ENCODE measurements around the gene DSC1.
"Not testable (repeated sequence)": the region's sequence is repeated elsewhere in the genome, so short reads cannot be mapped to it uniquely, and the experiment has no call there.

DSC1 gene

DNA sequence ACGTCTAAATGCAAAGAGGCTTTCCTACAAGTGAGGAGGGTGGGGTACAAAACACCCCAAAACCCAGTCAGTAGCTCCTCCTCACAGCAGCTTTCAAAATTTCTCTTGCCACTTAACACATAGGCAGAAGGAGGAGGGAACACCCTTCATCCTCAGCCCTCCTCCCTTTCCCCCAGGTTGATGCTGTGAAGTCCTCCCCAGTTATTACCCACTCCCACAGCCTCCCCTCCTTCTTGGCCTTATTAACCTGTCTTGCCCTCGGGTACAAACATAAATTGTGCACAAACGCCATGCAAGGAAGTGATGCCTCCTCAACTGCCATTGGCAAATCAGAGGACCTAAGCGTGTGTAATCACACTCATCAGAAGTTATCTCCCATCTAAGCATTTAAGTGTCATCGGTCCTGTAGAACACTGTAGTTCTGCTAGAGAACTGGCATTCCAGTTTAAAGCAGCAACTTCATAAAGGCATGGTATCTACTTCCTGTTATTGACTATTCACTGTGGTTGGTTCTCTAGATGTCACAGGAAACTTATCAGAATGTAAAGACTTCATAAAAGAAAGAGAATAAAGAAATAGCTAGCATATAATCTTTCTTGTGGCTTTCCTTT is at the start of gene DSC1:
Gene DSC1, minus strand, starts transcription at position 32 of the 611 bp plus-strand sequence. CDS start 262 bp downstream, outside the sequence.
- no peak for DNase-seq (ENCODE audit: low read depth)

GRCh38 chr18:31211047-31211446 is 48.4 kb upstream of the DSC1 start:
- no peak for DNase-seq (ENCODE audit: low read depth)

GRCh38 chr18:31209041-31209440 is 46.4 kb upstream of the DSC1 start:
- no peak for DNase-seq (ENCODE audit: low read depth)

DNA sequence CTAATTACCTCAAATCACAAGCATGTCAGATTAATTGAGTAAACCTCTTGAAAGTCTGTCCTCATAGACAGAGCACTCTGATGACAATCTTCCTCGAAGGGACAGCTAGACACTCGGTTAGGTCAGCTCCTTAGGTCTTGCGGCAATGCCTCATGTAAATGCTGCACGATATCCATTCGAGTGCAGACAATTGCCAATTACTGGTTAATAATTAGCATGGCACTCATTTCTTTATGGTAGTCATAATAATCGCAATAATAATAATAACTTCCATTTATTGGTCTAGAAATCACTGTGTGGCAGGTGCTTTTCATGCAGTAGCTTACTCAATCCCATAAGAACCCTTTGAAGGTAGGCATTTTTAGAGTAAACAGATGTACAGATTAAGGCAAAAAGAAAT is 44.7 kb upstream of the DSC1 start:
- no peak for DNase-seq (ENCODE audit: low read depth)

- DNase-seq (ENCODE audit: low read depth) = no peak
Observed at GRCh38 chr18:31206787-31207381, 44.2 kb upstream of the DSC1 start.

GRCh38 chr18:31206071-31206470 is 43.4 kb upstream of the DSC1 start:
- no peak for DNase-seq (ENCODE audit: low read depth)

DNA sequence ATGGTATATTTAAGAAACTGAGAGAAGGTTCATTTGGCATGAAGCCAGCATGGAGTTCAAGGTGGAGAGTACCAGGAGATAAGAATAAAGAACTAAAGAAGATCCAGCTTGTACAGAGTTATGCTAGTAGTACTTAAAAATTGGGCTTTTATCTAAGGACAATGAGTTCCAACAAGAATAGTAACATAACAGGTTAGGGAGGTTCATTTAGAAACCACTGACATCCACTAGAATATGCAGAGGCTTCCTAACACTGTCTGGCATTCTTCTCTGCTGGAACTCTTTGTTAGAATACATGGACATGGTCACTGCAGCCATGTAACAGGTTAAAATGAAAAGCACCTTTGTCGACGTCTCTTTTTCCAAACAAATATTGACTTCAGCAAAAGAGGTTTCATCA is 42.6 kb upstream of the DSC1 start:
- DNase-seq (ENCODE audit: low read depth) = no peak

DNA sequence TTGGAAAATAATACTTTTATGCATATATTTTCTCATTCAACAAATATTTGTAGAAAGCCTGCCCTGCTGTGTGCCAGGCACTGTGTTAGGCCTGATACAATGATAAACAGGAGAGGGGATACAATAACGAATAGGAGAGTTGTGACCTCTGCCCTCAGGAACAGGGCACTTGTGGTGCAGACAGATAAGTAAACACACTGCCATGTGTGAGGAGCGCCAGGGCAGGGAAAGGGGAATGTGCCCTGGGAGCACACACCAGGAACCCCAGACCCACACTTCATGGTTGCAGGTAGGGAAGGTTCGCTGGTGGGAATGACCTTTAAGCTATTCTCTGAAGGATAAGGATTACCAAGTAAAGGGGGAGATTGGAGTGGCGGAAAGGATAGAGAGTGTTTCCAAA is 42.2 kb upstream of the DSC1 start:
- no peak for DNase-seq (ENCODE audit: low read depth)

GRCh38 chr18:31204166-31204565 is 41.5 kb upstream of the DSC1 start:
- no peak for DNase-seq (ENCODE audit: low read depth)

DNA sequence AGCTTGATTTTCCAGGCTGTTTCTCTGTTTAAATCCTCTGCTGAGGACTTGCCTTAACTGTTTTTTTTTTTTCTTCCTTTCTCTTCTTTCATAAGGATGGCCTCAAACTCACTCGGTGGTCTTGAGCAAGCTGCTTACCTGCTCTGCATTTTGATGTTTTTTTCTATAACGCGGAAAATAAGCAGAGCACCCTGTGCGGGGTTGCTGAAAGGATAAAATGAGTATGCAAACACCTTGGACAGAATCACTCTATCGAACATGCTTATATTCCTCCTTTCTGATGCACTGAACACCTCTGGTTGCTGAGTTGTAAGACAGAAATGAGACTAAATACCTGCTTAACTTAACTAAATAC is 41.1 kb upstream of the DSC1 start:
- DNase-seq (ENCODE audit: low read depth) = no peak

- DNase-seq (ENCODE audit: low read depth) = no peak
Observed at GRCh38 chr18:31203096-31203793, 40.6 kb upstream of the DSC1 start.

DNA sequence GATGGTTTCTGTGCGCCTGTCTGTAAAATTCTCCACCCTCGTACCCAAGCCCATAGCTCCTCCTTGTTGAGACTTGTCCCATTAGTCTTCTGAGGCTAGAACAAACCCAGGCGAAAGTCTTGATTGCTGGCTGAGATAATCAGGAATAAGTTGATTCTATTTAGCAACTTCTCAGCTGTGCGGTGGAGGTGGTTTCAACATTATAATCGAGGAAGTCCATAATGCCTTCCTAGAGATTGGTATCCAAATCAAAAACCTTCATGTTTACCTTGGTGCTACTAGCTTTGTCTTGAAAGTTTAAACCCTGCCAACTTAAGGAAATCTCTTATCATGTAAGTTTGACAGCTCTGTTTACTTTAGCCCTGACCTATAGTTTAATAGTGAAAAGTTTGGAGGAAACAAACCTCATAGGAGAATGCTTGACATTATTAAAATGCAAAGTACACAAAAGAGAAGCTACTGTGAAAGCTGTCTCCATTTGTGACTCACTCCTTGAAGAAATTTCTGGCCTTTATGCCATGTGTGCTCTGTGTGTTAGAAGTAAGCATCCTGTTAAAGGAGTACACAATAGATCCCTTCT is 36.6 kb upstream of the DSC1 start:
- no peak for DNase-seq (ENCODE audit: low read depth)

DNA sequence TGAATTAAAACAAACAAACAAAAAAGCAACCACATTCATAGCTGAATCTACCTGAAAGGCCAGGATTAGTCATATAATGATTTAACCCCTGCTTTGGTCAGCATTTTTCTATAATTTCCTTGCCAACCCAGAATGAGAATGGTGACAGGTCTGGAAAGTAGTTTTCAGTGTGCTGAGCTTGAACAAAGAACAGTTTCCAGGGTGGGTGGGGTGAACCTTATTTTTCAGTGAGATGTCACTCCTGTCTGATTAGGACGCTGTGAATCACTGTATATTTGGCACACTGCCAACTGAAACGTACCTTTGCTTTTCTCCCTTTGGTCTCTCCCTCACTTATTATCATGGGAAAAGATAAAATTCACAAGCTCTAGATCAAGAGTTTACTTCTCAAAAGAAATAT is 35.0 kb upstream of the DSC1 start:
- no peak for DNase-seq (ENCODE audit: low read depth)

DNA sequence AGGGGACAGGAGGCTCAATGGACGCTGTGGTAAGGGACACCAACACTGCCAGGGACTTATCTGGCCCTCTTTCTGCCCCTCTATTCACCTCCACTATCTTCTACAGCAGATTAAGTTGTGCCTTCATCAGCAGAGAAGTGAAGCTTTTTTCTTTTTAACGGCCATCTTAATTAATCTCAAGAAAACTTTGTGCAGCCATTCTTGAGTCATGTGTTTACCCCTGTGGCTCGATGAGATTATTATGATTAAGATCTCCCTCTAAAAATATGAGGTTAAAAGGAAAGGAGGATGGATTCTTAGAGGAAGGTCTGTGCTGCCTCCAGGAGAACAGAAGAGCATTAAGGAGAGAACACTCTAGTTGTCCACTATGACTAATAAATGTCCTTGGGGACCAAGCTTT is 32.4 kb upstream of the DSC1 start:
- DNase-seq (ENCODE audit: low read depth) = no peak

DNA sequence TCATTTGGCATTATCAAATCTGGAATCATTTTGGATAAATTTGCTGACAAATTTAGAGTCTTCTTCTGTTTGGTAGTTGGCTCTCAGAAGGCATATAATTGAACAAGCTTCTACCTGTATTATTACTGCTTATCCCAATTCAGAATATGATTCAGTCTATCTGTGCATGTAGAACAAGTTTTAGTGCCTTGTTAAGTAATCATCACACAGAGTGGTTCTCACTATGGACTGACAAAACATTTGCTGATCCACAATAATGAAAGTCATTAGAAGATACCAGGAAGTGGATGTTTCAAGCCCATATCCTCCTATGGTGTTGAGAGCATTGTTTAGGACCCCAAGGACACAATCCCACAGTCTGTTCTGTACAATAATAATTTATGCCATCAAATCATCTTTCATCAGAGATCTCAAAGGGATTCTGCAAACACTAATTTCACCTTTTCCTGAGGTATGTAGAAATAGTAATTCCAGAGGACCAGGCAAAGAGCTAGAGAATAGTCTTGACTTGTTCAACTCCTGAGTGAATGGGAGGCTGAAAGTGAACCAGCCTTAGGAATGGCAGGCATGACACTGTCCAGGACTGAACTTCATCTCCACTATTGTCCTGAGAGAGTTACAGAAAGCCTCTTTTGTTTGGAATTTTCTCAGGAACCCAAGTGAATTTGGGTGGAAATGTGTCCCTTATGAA is 29.6 kb upstream of the DSC1 start:
- no peak for DNase-seq (ENCODE audit: low read depth)

DNA sequence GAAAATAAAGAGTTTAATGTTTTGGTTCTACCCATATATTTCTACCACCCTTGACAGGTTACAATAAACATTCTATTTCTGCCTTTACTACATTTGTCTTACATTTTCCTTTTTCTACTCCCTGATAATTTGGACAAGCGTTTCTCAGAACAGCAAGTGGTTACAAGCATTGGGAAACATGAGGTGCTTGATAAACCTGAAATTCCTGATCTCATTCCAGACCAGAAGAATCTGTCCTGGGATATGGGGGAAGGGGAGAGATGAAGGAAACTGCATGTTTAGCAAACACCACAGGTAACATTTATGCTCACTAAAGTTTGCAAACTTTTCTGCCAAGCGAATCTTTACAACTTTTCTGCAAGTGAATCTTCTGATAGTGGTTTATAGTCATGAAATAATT is 28.3 kb upstream of the DSC1 start:
- DNase-seq (ENCODE audit: low read depth) = no peak

- DNase-seq (ENCODE audit: low read depth) = no peak
Observed at GRCh38 chr18:31189757-31190156, 27.1 kb upstream of the DSC1 start.

DNA sequence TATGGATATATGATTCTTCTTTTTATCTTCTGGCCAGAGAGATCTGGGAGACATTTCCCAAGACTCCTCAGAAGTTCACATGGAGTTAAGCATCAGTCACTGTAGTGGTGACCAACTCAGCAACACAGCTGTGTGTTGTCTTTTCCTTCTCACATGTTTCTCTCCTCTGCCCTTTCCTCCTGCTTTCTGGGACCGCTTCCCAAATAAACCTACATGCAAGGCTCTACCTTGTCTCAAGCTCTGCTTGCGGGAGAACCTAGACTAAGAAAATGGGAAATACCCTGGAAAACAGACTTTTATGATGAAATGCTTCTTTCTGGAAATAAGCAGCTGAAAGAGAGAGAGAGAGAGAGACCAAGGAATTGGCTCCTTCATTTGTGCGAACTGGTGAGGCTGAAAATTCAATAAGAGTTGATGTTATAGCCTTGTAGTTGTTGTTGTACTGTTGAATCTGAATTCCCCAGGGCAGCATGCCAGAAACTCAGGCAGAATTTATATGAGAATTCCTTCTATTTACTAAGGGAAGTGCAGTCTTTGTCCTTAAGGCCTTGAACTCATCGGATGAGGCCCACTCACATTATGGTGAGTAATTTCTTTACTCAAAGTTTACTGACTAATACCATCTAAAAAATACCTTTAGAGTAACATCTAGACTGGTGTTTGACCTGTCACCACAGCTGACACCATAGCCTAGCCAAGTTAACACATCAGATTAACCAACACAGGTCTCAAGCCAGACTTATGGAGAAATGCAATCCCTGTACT is 22.7 kb upstream of the DSC1 start:
- DNase-seq (ENCODE audit: low read depth) = no peak

GRCh38 chr18:31183302-31183701 is 20.6 kb upstream of the DSC1 start:
- no peak for DNase-seq (ENCODE audit: low read depth)

DNA sequence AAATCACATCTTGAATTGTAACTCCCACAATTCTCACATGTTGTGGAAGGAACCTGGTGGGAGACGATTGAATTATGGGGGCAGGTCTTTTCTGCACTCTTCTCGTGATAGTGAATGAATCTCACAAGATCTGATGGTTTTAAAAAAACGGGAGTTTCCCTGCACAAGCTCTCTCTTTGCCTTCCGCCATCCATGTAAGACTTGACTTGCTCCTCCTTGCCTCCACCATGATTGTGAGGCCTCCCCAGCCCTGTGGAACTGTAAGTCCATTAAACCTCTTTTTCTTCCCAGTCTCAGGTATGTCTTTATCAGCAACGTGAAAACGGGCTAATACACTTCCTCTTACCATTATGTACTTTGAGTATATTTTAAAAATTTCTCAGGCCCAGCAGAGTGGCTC is 14.7 kb upstream of the DSC1 start:
- not testable (repeated sequence) for DNase-seq (ENCODE audit: low read depth)

GRCh38 chr18:31176531-31176930 is 13.9 kb upstream of the DSC1 start:
- DNase-seq (ENCODE audit: low read depth) = peak; percentile 43

All from non-pigmented ciliary epithelial cell (primary cell).